Measurements from ENCODE around the gene MRM2.

The MRM2 gene

GRCh38 chr7:2222516-2222915 lies 19.5 kb downstream of the MRM2 start:
- no peak for DNase-seq (ENCODE audit: low read depth)

GRCh38 chr7:2220954-2221353 lies 21.1 kb downstream of the MRM2 start:
- no peak for DNase-seq (ENCODE audit: low read depth)

- DNase-seq (ENCODE audit: low read depth) = no peak
Measured at GRCh38 chr7:2220506-2220905, 21.5 kb downstream of the MRM2 start.

GRCh38 chr7:2220030-2220429 lies 22.0 kb downstream of the MRM2 start:
- DNase-seq (ENCODE audit: low read depth) = no peak

- DNase-seq (ENCODE audit: low read depth) = no peak
Measured at GRCh38 chr7:2219606-2220005, 22.4 kb downstream of the MRM2 start.

- no peak for DNase-seq (ENCODE audit: low read depth)
Measured at GRCh38 chr7:2219136-2219535, 22.9 kb downstream of the MRM2 start.

DNA sequence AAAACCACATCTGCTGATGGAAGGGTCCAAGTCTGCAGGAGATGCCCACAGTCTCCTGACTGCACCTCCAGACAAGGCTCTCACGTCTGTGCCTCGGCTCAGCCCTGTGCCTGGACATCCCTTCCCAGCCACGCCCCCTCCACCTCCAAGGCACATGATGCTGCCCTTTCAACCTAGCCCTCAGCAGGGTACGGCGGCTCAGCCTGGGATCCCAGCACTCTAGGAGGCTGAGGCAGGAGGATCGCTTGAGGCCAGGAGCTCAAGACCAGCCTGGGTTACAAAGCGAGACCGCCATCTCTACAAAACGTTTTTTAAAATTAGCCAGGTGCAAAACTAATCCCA lies 23.6 kb downstream of the MRM2 start:
- DNase-seq (ENCODE audit: low read depth) = no peak

GRCh38 chr7:2217716-2218443 lies 24.1 kb downstream of the MRM2 start:
- no peak for DNase-seq (ENCODE audit: low read depth)

GRCh38 chr7:2217206-2217605 lies 24.8 kb downstream of the MRM2 start:
- no peak for DNase-seq (ENCODE audit: low read depth)

GRCh38 chr7:2215851-2216250 lies 26.2 kb downstream of the MRM2 start:
- DNase-seq (ENCODE audit: low read depth) = no peak

- DNase-seq (ENCODE audit: low read depth) = no peak
Measured at GRCh38 chr7:2214636-2215035, 27.4 kb downstream of the MRM2 start.

DNA sequence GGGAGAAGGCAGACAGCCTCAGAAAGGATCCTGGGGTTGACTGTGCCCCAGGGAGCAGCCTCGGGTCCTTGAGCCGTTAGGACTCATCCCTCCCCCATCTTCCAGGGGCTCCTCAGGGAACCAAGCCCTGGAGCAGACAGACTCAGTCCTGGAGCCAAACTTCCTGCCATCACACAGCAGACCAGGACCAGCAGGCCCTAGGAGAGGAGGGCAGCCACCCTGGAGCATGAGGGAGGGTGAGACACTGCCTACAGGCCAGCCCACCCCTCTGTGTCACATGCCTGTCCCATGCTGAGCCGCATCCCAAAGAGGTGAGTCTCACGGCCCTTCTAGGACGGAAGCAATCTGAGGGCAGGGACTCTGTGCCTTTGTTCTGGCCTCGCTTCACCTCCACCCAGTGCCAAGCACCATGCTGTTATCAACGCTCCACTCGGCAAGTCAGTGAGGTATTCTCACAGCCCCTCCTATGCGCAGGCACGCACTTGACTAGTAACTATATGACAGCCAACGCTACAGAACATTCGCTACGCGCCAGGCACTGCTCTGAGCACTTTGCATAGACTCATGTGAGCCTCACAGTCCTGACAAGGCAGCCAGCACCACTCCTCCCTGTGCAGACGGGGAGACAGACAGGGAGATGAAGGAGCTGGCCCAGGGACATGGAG lies 28.3 kb downstream of the MRM2 start:
- DNase-seq (ENCODE audit: low read depth) = no peak

DNA sequence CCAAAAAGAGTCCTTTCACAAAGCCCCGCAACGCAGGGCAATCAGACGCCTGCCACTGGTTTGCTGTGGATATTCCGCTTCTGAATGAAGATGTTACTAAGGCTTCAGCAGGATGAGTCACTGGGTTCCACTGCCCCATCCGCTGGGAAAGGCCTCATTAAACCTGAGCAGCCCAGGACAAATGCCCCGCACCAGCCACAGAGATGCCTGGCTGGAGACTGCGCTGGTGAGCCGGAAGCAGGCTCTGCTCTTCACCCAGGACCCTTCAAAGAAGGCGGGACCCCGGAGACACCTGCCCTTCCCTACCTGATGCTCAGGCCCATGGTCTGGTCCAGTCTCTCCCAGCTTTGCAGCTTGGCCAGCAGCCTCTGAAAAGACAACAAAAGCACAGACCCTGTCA lies 29.1 kb downstream of the MRM2 start:
- DNase-seq (ENCODE audit: low read depth) = no peak

DNA sequence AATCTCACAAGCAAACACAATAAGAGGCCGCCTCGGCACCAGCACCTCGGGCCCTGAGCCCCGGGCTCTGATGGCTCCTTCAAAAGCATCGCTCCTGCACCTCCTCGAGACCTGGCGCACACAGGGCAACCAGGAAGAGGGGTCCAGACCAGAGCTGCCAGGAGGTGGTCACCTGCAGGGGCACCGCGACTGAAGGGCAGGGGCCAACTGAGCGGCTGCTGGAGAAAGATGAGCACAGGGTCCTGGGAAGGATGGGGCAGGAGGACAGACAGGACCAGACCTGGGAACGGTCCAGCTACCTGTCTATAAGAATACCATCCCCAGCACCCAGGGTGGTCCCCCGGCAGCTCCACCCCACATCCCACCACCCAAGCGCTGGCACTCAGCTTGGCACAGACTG lies 30.1 kb downstream of the MRM2 start:
- no peak for DNase-seq (ENCODE audit: low read depth)

GRCh38 chr7:2211259-2211880 lies 30.6 kb downstream of the MRM2 start:
- no peak for DNase-seq (ENCODE audit: low read depth)

GRCh38 chr7:2210551-2211258 lies 31.3 kb downstream of the MRM2 start:
- no peak for DNase-seq (ENCODE audit: low read depth)

DNA sequence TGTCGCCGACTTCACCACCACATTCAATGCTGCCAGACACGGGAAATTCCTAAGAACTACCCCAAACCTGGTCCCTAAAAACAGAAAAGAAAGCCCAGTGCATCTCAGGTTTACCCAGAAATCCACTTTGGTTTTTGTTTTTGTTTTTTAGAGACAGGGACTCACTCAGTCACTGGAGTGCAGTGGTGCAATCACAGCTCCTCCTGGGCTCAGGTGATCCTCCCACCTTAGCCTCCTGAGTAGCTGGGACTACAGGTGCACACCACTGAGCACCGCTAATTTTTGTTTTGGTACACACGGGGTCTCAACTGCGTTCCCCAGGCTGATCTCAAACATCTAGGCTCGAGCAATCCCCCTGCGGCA lies 32.1 kb downstream of the MRM2 start:
- no peak for DNase-seq (ENCODE audit: low read depth)

DNA sequence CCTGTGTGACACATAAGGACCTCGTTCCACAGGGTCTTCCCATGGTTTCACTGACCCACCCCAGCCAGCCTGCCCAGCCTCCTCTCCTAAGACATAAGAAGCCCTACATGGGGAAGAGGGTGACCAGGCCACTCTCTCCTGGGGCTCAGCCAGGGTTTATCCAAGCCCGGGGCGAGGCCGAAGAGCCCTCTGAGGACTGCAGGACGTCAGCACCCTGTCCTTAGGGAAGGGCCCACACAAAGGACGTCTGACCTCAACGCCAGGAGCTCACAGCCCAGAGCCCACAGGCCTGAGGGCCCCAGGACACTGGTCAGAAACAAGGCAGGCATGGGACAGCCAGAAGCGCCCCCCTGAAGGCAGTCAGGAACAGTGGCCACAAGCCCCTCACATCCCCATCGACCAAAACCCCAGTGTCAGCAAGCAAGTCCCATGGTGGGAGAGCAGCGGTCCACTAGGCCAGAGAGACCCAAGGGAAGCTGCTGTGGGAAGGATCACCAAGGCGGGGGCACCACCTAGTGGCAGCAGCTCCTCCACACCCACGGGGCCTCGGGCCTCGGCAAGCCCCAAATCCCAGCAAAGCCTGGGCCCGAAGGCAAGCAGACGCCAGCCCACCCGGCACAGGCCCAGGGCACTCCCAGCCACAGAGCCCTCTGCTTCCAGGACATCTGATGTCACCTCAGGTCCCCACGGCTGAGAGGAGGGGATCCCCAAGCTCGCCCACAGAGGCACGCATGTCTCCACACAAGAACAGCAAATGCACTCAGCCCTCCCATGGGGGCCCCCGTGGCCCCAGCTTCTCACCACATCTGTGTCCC lies 32.7 kb downstream of the MRM2 start:
- no peak for DNase-seq (ENCODE audit: low read depth)

GRCh38 chr7:2208712-2209111 lies 33.3 kb downstream of the MRM2 start:
- no peak for DNase-seq (ENCODE audit: low read depth)

GRCh38 chr7:2205036-2205780 lies 36.8 kb downstream of the MRM2 start:
- DNase-seq (ENCODE audit: low read depth) = no peak

GRCh38 chr7:2204446-2204845 lies 37.6 kb downstream of the MRM2 start:
- no peak for DNase-seq (ENCODE audit: low read depth)
